ENCODE data around the gene CSRNP3.

The CSRNP3 gene

GRCh38 chr2:165470361-165470760 is 863 bp downstream of the CSRNP3 start:
- DNase-seq (ENCODE audit: low read depth in 2 of 2): no peak

- no peak for DNase-seq (ENCODE audit: low read depth in 2 of 2)
Observed at GRCh38 chr2:165471349-165471950, 2.0 kb downstream of the CSRNP3 start.

GRCh38 chr2:165472922-165473321 is 3.4 kb downstream of the CSRNP3 start:
- DNase-seq (ENCODE audit: low read depth in 2 of 2): no peak

DNA sequence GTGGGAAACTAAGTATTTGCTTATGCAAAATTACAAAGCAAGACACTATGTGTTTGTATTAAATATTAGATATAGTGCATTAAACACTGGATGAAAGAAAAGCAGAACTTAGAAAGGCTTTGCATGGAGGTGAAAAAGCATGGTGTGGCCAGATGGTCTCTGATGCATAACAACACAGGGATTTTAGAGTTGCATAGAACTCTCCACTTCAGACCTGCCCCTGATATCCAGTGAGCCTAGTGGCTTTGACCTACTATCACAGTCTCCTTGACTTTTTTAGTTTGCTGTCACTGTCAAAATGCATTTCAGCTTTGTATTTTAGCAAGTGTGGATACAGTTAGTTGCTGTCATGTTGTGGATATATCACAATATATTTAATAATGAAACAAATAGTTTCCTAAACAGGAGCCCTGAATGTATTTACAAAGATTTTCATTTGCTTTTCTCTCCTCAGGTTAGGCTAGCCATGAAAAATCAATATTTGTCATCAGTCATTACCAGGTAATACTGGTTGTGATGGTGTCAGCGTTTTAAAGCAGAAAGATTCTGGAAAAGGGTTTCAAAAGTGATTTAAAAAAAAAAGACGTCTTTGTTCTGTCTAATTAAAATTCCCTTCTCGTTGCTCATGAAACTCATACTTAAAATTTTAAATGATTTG is 5.2 kb downstream of the CSRNP3 start:
- DNase-seq (ENCODE audit: low read depth in 2 of 2): no peak

- no peak for DNase-seq (ENCODE audit: low read depth in 2 of 2)
Observed at GRCh38 chr2:165475277-165476004, 5.9 kb downstream of the CSRNP3 start.

- DNase-seq (ENCODE audit: low read depth in 2 of 2): no peak
Observed at GRCh38 chr2:165479856-165480255, 10.4 kb downstream of the CSRNP3 start.

GRCh38 chr2:165494573-165494972 is 25.1 kb downstream of the CSRNP3 start:
- no peak for DNase-seq (ENCODE audit: low read depth in 2 of 2)

DNA sequence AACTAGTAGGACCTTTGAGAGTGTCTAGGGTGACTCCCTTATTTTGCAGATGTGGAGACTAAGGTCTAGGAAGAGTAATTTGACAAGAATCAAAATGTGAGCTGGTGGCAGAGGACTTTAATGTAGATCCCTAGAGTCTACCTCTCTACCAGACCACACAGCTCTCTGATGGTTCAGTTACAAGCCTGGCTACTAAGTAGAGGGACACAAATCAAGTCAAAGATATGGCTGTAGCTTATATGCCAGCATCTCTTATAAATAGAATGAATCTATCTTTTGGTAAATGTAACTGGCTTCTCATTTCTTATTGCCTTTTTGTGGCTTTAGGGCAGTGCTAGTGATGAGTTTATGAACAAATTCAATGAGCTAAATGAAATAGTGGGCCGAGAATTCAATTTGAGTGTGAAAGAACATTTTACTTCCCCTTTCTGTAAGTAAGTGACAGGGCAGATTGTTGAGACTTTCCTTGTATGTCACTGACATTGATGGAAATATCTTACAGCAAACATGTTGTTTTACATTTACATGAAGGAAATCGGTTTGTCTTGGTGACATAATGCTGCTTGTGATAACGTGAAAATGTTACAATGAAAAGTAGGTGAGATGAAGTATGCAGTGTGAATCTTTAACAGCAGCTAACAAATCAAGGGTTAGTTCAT is 28.3 kb downstream of the CSRNP3 start:
- DNase-seq (ENCODE audit: low read depth in 2 of 2): no peak

DNA sequence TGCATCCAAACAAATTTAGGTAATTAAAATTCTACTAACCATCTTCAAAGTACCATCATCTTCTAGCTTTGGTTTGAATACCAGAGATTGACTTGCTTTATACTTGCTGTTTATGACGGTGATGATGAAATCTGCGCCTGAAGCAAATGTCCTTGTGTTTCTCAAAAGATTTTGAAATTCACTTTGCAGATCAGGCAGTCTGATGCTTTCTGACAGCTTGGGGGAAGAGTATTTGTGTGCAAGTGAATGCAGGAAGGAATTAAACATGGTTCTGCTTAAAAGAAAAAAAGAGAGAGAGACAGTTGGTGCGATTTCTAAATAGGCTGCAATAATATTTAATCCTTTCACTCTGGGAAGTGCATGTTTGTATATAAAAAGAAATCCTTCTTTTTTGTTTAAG is 29.6 kb downstream of the CSRNP3 start:
- DNase-seq (ENCODE audit: low read depth in 2 of 2): no peak

DNA sequence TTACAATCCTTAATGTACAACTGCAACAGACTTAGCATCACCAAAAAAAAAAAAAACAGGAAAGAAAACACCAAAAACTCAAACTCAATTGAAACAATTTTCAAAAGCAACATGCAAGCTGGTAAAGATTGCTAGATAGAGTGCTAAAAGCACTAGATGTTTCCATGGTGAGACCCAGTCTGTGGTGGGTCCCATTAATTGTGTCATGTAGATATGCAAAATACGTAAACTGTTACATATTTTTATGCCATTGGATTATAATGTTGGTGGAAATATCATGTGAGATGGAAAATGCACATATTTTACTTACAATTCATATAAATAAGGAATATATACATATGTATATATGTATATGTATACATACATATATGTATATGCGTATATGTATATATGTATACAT is 30.5 kb downstream of the CSRNP3 start:
- no peak for DNase-seq (ENCODE audit: low read depth in 2 of 2)

GRCh38 chr2:165500816-165501215 is 31.3 kb downstream of the CSRNP3 start:
- no peak for DNase-seq (ENCODE audit: low read depth in 2 of 2)

DNA sequence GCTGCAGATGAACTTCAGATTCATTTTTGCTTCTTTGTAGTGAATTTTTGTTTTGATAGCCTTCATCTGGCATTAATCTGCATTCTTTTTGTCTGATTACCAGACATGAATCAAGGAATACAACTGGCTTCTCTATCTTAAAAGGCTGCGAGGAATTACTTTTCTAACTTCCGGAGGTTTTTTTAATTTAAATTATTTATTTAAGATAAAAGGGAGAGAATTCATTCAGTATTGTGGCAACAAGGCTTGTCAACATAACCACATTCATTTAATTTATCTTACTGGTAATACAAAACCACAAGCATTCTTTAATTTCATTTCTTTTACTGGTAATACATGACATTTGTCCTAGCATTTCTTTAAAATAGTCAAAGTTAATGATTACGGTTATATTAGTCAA is 36.0 kb downstream of the CSRNP3 start:
- no peak for DNase-seq (ENCODE audit: low read depth in 2 of 2)

- no peak for DNase-seq (ENCODE audit: low read depth in 2 of 2)
Observed at GRCh38 chr2:165508927-165509326, 39.4 kb downstream of the CSRNP3 start.

DNA sequence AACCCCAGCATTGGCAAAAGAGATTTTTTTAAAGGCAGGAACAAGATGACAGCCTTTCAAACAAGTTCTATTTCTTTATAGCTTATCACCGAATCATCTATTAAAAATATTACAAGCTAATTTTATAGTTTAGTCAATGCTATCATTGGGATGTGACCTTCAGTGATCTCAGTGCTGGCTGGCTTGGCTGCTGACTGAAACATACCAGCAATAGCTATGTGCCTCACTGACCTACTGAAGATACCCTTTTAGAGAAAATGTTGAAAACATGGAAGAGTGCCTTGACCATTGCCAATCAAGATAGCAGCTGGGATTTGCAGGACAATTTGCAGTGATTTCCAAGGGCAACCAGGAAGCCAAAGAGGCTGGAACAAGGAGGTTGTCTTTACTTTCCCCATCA is 44.0 kb downstream of the CSRNP3 start:
- no peak for DNase-seq (ENCODE audit: low read depth in 2 of 2)

GRCh38 chr2:165518611-165519010 is 49.1 kb downstream of the CSRNP3 start:
- DNase-seq (ENCODE audit: low read depth in 2 of 2): no peak

DNA sequence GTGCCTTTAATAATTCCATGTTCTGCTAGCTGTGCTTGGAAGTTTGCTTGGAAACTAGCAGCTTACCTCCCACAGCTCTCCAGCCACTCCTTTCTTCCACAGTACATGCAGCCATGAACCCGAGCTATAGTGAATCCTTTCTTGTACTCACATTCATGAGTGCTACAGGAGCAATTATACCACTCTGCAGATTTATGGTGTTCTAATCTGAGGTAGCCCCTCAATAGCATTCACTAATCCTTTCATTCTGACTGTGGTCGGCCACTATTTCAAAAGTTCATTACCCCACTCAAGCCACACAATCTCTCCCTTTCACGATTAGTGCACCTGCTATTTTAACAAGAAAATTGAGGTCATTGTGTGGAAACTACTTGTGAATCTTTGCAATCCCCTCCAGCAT is 53.2 kb downstream of the CSRNP3 start:
- no peak for DNase-seq (ENCODE audit: low read depth in 2 of 2)

DNA sequence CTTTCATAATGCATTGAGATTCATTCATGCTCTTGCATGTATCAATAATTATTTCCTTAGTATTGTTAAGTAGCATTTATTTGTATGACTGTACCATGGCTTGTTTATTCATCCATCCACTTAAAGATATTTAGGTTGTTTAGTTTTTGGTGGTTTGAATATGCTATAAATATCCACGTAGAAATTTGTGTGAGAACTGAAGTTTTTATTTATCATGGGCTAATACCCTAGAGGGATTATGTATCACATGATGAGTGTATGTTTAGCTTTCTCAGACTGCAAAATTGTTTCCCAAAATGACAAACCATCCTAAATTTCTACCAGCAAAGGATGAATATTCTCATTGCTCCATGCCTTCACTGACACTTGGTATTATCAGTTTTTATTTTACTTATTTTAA is 55.2 kb downstream of the CSRNP3 start:
- DNase-seq (ENCODE audit: low read depth in 2 of 2): no peak

DNA sequence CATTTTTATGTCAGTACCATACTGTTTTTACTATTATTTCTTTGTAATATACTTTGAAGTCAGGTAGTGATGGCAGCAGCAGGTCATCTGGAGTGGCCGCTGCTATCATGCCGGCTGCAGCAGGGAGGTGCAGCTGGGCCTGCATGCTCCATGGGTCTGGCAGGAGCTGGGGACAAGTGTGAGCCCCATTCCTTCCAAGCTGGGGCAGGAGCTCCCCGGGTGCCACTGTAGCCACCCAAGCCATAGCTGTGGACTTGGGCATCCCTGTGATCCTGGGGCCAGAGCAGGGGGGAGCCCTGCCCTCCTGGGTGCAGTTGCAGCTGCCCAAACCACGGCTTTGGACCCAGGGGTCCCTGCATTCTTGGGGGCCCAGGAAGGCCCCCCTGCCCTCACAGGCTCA is 59.2 kb downstream of the CSRNP3 start:
- DNase-seq (ENCODE audit: low read depth in 2 of 2): no peak

GRCh38 chr2:165529130-165529529 is 59.6 kb downstream of the CSRNP3 start:
- DNase-seq (ENCODE audit: low read depth in 2 of 2): no peak

- no peak for DNase-seq (ENCODE audit: low read depth in 2 of 2)
Observed at GRCh38 chr2:165533331-165533730, 63.8 kb downstream of the CSRNP3 start.

DNA sequence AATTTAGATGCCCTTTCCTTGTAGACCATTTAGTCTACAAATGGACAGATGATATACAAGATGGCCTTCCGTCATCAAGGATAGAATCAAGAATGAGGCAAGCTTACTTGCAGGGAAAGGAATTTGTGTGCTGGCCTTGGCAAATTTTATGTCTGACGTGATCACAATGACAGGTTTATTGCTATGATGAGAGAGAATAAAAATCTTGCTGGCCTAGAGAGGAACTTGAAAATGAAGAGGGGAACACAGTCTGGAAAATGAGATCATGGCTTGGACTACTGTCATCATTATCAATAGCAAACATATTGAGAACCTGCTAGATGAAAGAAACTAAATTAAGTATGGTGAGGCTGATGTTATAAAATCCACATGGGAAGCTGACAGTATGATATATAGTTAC is 66.0 kb downstream of the CSRNP3 start:
- no peak for DNase-seq (ENCODE audit: low read depth in 2 of 2)

DNA sequence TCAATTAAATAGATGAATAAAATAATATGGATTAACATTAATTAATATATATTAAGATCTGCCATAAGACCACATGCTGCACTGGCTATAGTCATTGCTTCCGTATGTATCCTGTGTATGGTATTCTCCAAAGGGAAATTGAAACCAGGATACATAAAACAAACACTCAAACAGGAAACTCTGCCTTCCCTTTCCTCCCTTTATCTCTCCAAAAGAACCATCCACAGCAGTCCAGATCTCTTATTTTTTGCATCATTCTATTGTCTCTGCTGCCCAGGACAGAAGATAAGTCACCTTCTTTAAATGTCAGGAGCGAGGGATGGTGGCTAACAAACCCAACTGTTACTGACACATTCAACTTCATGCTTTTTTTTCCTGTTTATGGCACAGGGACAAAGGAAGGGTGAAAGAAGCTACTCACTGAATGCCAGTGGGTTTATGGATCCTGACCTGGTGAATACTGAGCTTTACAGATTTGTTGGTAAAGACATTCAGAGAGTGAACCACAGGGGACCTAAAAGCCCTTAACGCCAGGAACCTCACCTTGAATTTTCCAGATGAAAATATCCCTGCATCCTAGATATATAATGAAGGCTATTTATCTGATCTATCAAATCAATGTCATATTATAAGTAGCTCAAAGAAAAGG is 67.5 kb downstream of the CSRNP3 start:
- no peak for DNase-seq (ENCODE audit: low read depth in 2 of 2)
